Measurements from ENCODE around the gene PLPP1. TPM values are rescaled to one million over a fixed set of nuclear protein-coding genes. Genes with fewer than 3 reads are reported as not detected.
"Not testable (repeated sequence)": the region's sequence is repeated elsewhere in the genome, so short reads cannot be mapped to it uniquely, and the experiment has no call there.

PLPP1 gene
- total and polyA plus RNA-seq, 4 donors = 51.8 to 84.6 (median 59.1) TPM

DNA sequence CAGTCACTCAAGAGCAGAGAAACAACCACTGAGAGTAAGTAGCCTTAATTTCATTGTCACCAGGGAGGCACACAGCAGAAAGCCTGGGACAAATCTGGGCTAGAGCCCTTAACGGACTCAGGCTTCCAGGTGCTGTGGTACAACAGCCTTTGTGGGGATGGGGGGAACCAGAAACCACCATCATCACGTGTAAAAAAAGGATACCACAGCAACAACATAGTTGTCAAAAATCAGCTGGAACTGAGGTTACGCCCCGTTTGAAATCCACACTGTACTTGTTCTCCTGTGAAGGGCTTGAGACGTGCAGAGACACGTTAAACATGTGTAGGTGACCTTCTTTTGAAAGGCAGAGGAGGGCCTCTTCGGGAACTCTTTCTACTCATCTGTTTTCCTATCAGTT is 16.6 kb upstream of the PLPP1 start:
- Histone ChIP-seq H3K4me1 (ENCODE audit: control insufficient read depth, insufficient read depth, low read length) (no peaks in the 10 kb centered on the region), H3K27ac (ENCODE audit: low read depth, low read length) (no peak overlapping the region), H3K27me3 (ENCODE audit: control insufficient read depth, insufficient read depth, low read length) (no peaks in the 10 kb centered on the region), H3K9me3 (ENCODE audit: control insufficient read depth, insufficient read depth, low read length) (no peaks in the 10 kb centered on the region), H3K4me3 (ENCODE audit: low read depth, low read length) (no peak overlapping the region), H3K36me3 (ENCODE audit: control insufficient read depth, insufficient read depth, low read length) (no peaks in the 10 kb centered on the region)
- WGBS (ENCODE audit: insufficient coverage) = 78% methylated on average over 7 of the region's 7 CpGs
- no peak for DNase-seq (ENCODE audit: low read depth in 4 of 6, low spot score in 6 of 6)

DNA sequence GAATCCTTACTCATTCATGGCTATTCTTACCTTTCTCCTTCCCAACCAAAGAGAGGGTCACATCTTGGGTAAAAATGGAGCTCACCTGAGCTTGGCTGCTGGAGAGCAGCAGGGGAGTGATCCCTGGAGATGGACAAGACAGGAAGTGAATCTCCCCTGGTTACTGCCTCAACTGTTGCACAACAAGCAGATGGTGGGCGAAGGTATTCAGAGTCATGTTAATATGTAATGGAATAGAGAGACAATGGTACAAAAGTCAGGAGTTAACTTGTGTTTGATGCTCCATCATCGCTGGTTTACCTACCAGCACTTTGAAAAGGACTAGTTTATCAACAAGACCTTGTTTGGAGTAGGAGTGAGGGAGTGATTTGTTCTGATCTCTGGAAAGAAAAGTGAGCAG is 13.0 kb upstream of the PLPP1 start:
- H3K27ac ChIP-seq (ENCODE audit: low read depth, low read length) = no peak overlapping the region
- H3K36me3 ChIP-seq (ENCODE audit: control insufficient read depth, insufficient read depth, low read length) = no peaks in the 10 kb centered on the region
- no peak for DNase-seq (ENCODE audit: low read depth in 4 of 6, low spot score in 6 of 6)
- 94% methylated on average over 2 of the region's 2 CpGs for whole genome bisulfite sequencing (ENCODE audit: insufficient coverage)
- no peaks in the 10 kb centered on the region for H3K4me1 ChIP-seq (ENCODE audit: control insufficient read depth, insufficient read depth, low read length)
- no peaks in the 10 kb centered on the region for H3K27me3 ChIP-seq (ENCODE audit: control insufficient read depth, insufficient read depth, low read length)
- no peaks in the 10 kb centered on the region for H3K9me3 ChIP-seq (ENCODE audit: control insufficient read depth, insufficient read depth, low read length)
- no peak overlapping the region for H3K4me3 ChIP-seq (ENCODE audit: low read depth, low read length)

DNA sequence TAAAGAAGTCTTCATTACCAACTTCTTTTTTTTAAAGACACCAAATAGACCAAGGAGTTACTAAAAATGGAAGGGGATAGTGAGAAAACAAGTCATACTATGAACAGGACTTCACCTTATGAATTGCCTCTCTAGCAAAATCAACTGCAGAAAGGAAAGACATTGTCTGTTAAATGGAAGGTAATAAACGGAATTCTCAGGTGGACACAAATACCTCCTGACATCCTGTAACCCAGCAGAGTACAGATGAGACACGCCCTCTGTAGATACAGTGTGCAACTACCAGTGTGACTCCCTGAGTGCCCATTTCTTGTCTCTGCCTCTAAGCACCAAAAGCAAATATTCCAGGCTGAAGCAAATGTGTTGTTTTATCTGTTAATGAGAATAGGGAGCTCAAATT is 12.2 kb upstream of the PLPP1 start:
- no peaks in the 10 kb centered on the region for H3K27me3 ChIP-seq (ENCODE audit: control insufficient read depth, insufficient read depth, low read length)
- H3K27ac ChIP-seq (ENCODE audit: low read depth, low read length) = no peak overlapping the region
- H3K4me3 ChIP-seq (ENCODE audit: low read depth, low read length) = no peak overlapping the region
- no peak for DNase-seq (ENCODE audit: low read depth in 4 of 6, low spot score in 6 of 6)
- H3K36me3 ChIP-seq (ENCODE audit: control insufficient read depth, insufficient read depth, low read length) = no peaks in the 10 kb centered on the region
- WGBS (ENCODE audit: insufficient coverage) = no CpG with 5 or more reads among the region's 2 CpGs
- no peaks in the 10 kb centered on the region for H3K4me1 ChIP-seq (ENCODE audit: control insufficient read depth, insufficient read depth, low read length)
- H3K9me3 ChIP-seq (ENCODE audit: control insufficient read depth, insufficient read depth, low read length) = no peaks in the 10 kb centered on the region

- no peaks in the 10 kb centered on the region for H3K9me3 ChIP-seq (ENCODE audit: control insufficient read depth, insufficient read depth, low read length)
- WGBS (ENCODE audit: insufficient coverage) = 100% methylated on average over 1 of the region's 2 CpGs
- DNase-seq (ENCODE audit: low read depth in 4 of 6, low spot score in 6 of 6) = no peak
- H3K4me3 ChIP-seq (ENCODE audit: low read depth, low read length) = no peak overlapping the region
- H3K27me3 ChIP-seq (ENCODE audit: control insufficient read depth, insufficient read depth, low read length) = no peaks in the 10 kb centered on the region
- H3K27ac ChIP-seq (ENCODE audit: low read depth, low read length) = no peak overlapping the region
- H3K4me1 ChIP-seq (ENCODE audit: control insufficient read depth, insufficient read depth, low read length) = no peaks in the 10 kb centered on the region
- no peaks in the 10 kb centered on the region for H3K36me3 ChIP-seq (ENCODE audit: control insufficient read depth, insufficient read depth, low read length)
Measured at GRCh38 chr5:55544341-55544740, 9.6 kb upstream of the PLPP1 start.

DNA sequence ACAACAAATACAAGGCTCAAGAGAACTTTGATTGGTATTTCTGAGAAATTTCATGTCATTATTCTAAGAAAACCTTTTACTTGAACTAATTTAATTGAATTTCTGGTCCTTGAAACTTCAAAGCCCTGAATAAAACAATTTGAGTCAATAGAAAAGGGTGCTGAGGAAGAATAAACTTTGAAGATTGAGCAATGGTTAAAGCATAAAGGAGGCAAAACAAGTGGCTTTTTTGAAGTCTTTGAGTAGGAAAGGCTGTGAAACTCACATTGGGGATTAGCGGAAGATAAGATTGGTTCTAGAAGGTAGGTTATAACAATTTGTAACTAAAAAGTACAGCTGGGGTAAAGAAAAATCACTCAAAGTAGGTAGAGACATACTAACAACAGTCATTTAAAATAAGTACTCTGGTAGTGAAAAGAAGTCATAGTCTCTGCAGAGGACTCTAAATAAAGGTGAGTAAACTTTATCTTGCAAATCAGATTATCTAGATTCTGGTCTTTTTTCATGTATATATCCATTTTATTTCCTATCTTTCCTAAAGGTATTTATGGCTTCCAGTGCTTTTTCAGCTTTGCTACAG is 6.4 kb upstream of the PLPP1 start:
- no peaks in the 10 kb centered on the region for H3K36me3 ChIP-seq (ENCODE audit: control insufficient read depth, insufficient read depth, low read length)
- no peaks in the 10 kb centered on the region for H3K4me1 ChIP-seq (ENCODE audit: control insufficient read depth, insufficient read depth, low read length)
- no peak overlapping the region for H3K27ac ChIP-seq (ENCODE audit: low read depth, low read length)
- DNase-seq (ENCODE audit: low read depth in 4 of 6, low spot score in 6 of 6) = no peak
- no peaks in the 10 kb centered on the region for H3K9me3 ChIP-seq (ENCODE audit: control insufficient read depth, insufficient read depth, low read length)
- WGBS (ENCODE audit: insufficient coverage) = 80% methylated on average over 1 of the region's 1 CpG
- H3K4me3 ChIP-seq (ENCODE audit: low read depth, low read length) = no peak overlapping the region
- H3K27me3 ChIP-seq (ENCODE audit: control insufficient read depth, insufficient read depth, low read length) = no peaks in the 10 kb centered on the region

DNA sequence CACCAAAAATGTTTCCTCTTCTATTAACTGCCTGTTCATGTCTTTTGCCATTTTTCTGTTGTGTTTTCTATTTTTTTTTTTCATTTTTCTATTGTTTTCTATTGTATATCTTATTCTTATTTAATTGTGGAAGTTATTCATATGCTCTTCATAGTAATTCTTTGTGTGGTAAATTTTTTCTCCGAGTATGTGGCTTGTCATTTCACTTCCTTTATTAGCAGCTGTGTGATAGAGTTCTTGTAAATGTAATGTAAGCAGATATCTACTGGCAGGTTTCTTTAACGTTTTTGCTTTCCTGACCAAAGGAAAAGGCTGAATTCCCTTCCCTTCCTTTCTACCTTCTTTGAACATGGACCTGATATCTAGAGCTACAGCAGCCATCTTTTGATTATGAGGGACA is 5.8 kb upstream of the PLPP1 start:
- no peaks in the 10 kb centered on the region for H3K4me1 ChIP-seq (ENCODE audit: control insufficient read depth, insufficient read depth, low read length)
- H3K36me3 ChIP-seq (ENCODE audit: control insufficient read depth, insufficient read depth, low read length) = no peaks in the 10 kb centered on the region
- no CpG with 5 or more reads among the region's 2 CpGs for WGBS (ENCODE audit: insufficient coverage)
- no peak overlapping the region for H3K27ac ChIP-seq (ENCODE audit: low read depth, low read length)
- no peak overlapping the region for H3K4me3 ChIP-seq (ENCODE audit: low read depth, low read length)
- no peaks in the 10 kb centered on the region for H3K9me3 ChIP-seq (ENCODE audit: control insufficient read depth, insufficient read depth, low read length)
- no peaks in the 10 kb centered on the region for H3K27me3 ChIP-seq (ENCODE audit: control insufficient read depth, insufficient read depth, low read length)
- DNase-seq (ENCODE audit: low read depth in 4 of 6, low spot score in 6 of 6) = no peak

DNA sequence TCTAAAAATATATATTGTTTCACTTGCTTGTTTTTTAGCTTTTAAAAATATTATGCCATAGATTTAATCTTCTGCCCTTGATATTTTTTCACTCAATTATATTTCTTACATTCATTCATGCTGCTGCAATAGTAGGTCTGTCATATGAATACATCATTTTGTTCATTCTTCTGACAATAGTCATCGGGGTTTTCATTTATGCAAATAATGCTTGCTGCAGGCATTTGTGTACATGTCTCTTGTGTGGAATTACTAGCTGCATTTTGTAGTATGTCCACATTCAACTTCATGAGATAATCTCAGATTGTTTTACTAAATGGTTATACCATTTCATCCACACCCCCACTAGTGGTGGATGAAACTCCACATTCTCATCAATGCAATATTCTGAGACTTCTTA is 5.3 kb upstream of the PLPP1 start:
- no CpG with 5 or more reads among the region's 1 CpG for WGBS (ENCODE audit: insufficient coverage)

GRCh38 chr5:55538661-55539060 is 3.9 kb upstream of the PLPP1 start:
- no peak for DNase-seq (ENCODE audit: low read depth in 4 of 6, low spot score in 6 of 6)
- Histone ChIP-seq H3K27ac (ENCODE audit: low read depth, low read length) (no peak overlapping the region), H3K27me3 (ENCODE audit: control insufficient read depth, insufficient read depth, low read length) (no peaks in the 10 kb centered on the region), H3K4me3 (ENCODE audit: low read depth, low read length) (no peak overlapping the region), H3K36me3 (ENCODE audit: control insufficient read depth, insufficient read depth, low read length) (no peaks in the 10 kb centered on the region), H3K9me3 (ENCODE audit: control insufficient read depth, insufficient read depth, low read length) (no peaks in the 10 kb centered on the region), H3K4me1 (ENCODE audit: control insufficient read depth, insufficient read depth, low read length) (peaks cover 3% of the 10 kb centered on the region)
- WGBS (ENCODE audit: insufficient coverage) = 45% methylated on average over 2 of the region's 2 CpGs

More for the DNA sequence above, 5.3 kb upstream of the PLPP1 start:
- Histone ChIP-seq H3K36me3 (ENCODE audit: control insufficient read depth, insufficient read depth, low read length) (no peaks in the 10 kb centered on the region), H3K4me1 (ENCODE audit: control insufficient read depth, insufficient read depth, low read length) (peaks cover 3% of the 10 kb centered on the region), H3K27ac (ENCODE audit: low read depth, low read length) (no peak overlapping the region), H3K27me3 (ENCODE audit: control insufficient read depth, insufficient read depth, low read length) (no peaks in the 10 kb centered on the region), H3K9me3 (ENCODE audit: control insufficient read depth, insufficient read depth, low read length) (no peaks in the 10 kb centered on the region), H3K4me3 (ENCODE audit: low read depth, low read length) (no peak overlapping the region)
- no peak for DNase-seq (ENCODE audit: low read depth in 4 of 6, low spot score in 6 of 6)

- peaks cover 12% of the 10 kb centered on the region for H3K4me1 ChIP-seq (ENCODE audit: control insufficient read depth, insufficient read depth, low read length)
- not testable (repeated sequence) for H3K36me3 ChIP-seq (ENCODE audit: control insufficient read depth, insufficient read depth, low read length); H3K4me3 ChIP-seq (ENCODE audit: low read depth, low read length); DNase-seq (ENCODE audit: low read depth in 4 of 6, low spot score in 6 of 6); H3K27ac ChIP-seq (ENCODE audit: low read depth, low read length); H3K27me3 ChIP-seq (ENCODE audit: control insufficient read depth, insufficient read depth, low read length); H3K9me3 ChIP-seq (ENCODE audit: control insufficient read depth, insufficient read depth, low read length)
- WGBS (ENCODE audit: insufficient coverage) = 96% methylated on average over 6 of the region's 8 CpGs
Measured at GRCh38 chr5:55537315-55537714, 2.6 kb upstream of the PLPP1 start.

- WGBS (ENCODE audit: insufficient coverage) = 0% methylated on average over 10 of the region's 19 CpGs
Measured at GRCh38 chr5:55535199-55535905, 588 bp upstream of the PLPP1 start.

More at GRCh38 chr5:55535199-55535905, 588 bp upstream of the PLPP1 start:
- peaks cover 12% of the 10 kb centered on the region for H3K4me1 ChIP-seq (ENCODE audit: control insufficient read depth, insufficient read depth, low read length)
- peaks cover 3% of the 10 kb centered on the region for H3K36me3 ChIP-seq (ENCODE audit: control insufficient read depth, insufficient read depth, low read length)
- peak overlapping the region; percentile 96 for H3K27ac ChIP-seq (ENCODE audit: low read depth, low read length)
- DNase-seq (ENCODE audit: low read depth in 4 of 6, low spot score in 6 of 6) = peak in 1 of 6 donors; percentile 38
- H3K4me3 ChIP-seq (ENCODE audit: low read depth, low read length) = peak overlapping the region; percentile 86
- H3K27me3 ChIP-seq (ENCODE audit: control insufficient read depth, insufficient read depth, low read length) = no peaks in the 10 kb centered on the region
- no peaks in the 10 kb centered on the region for H3K9me3 ChIP-seq (ENCODE audit: control insufficient read depth, insufficient read depth, low read length)

Measured in spinal cord (tissue), 10 donors.